ENCODE measurements around the gene SLC45A1.

- TF ChIP-seq CTCF (tag by site-specific recombination; IDR thresholded peaks at IDR 0.05) (no peak), ZNF302 (tag by site-specific recombination; IDR thresholded peaks at IDR 0.05; ENCODE audit: low read depth) (no peak), ZNF777 (tag by site-specific recombination; IDR thresholded peaks at IDR 0.05; ENCODE audit: borderline replicate concordance) (no peak)
Measured at GRCh38 chr1:8388732-8389562, 71.0 kb downstream of the SLC45A1 start.

Measured in HEK293 (cell line).